Activated CD8-positive, alpha-beta memory T cell treated with anti-CD3 and anti-CD28 coated beads, Interleukin-2, amount 50 U/mL, for 4 hours (primary cell): ENCODE data around the gene RNF112.

ENCODE experiments used
- DNase-seq: peaks from one replicate; pipeline ENCODE4 v3.0.0-alpha.2; 2020

The RNF112 gene, protein sequence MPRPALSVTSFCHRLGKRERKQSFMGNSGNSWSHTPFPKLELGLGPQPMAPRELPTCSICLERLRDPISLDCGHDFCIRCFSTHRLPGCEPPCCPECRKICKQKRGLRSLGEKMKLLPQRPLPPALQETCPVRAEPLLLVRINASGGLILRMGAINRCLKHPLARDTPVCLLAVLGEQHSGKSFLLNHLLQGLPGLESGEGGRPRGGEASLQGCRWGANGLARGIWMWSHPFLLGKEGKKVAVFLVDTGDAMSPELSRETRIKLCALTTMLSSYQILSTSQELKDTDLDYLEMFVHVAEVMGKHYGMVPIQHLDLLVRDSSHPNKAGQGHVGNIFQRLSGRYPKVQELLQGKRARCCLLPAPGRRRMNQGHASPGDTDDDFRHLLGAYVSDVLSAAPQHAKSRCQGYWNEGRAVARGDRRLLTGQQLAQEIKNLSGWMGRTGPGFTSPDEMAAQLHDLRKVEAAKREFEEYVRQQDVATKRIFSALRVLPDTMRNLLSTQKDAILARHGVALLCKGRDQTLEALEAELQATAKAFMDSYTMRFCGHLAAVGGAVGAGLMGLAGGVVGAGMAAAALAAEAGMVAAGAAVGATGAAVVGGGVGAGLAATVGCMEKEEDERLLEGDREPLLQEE

DNA sequence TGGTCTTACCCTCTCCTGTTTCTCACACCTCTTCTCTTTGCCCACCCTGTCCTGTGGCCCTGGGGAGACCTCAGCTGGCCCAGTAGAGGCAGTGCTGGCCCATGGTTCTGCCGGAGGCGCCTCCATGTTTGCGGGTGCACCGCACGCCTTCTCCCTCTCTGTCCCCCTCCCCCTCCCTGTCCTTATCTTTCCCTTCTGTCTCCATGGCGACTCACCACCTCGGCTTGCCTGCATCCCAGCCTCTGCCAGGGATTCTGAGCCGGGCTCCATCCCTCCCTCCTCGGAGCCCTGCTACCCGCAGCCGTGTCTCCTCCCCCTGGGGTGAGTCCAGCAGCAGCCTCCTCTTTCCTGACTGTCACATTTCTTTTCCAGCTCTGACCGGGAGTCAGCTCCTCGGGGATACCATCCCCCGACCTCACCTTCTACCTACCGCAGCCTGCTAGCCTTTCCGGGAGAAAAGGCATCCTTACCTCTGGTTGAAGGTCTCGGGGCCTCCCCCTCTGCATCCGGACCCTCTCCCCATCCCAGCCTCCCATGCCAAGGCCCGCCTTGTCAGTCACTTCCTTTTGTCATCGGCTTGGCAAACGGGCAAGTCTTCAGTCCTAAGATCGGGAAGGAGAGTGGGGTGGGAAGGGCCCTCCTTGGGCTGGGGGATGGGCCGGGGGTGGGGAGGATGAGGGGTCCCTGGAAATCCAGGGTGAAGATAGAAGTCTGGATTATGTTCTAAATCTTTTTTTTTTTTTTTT lies at the start of gene RNF112:
RNF112 (plus strand) TSS at position 358 of the 746 bp plus-strand sequence; CDS start at position 535, 177 bp downstream.
- DNase-seq, result no peak

DNA sequence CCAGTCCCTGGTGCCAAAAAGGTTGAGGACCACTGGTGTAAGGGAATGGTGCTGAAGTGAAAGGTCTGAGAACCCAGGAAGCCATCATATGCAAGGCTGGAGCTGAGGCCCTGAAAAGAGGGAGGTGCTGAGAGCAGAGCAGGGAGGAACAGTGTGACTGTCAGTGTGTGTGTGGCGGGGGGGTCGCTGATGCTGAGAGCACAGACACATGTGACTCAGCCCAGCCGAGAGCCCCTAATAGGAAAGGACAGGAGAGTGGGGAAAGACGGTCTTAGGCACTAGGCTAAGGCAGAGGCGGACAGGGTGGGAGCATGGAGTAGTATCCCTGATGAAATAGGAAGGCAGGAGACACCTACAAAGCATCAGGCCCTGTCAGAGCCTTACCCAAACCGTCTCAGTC lies 49.7 kb upstream of the RNF112 start:
- DNase-seq, result no peak

DNA sequence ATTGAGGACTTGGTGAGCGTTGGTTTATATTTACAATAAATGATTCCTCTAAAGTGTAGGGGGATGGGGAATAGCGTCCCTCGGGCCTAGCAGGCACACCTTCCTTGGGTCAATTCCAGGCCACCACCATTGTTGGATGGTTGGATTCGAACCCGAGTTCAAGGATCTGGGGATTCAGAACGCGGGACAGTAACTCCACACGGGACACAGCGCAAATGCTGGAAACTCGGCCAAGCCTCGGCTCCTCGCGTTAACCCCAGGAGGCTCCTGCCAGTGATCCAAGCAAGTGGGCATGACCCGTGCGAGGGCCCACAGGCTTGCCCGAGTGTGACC lies 49.1 kb upstream of the RNF112 start:
- no peak for DNase-seq

DNA sequence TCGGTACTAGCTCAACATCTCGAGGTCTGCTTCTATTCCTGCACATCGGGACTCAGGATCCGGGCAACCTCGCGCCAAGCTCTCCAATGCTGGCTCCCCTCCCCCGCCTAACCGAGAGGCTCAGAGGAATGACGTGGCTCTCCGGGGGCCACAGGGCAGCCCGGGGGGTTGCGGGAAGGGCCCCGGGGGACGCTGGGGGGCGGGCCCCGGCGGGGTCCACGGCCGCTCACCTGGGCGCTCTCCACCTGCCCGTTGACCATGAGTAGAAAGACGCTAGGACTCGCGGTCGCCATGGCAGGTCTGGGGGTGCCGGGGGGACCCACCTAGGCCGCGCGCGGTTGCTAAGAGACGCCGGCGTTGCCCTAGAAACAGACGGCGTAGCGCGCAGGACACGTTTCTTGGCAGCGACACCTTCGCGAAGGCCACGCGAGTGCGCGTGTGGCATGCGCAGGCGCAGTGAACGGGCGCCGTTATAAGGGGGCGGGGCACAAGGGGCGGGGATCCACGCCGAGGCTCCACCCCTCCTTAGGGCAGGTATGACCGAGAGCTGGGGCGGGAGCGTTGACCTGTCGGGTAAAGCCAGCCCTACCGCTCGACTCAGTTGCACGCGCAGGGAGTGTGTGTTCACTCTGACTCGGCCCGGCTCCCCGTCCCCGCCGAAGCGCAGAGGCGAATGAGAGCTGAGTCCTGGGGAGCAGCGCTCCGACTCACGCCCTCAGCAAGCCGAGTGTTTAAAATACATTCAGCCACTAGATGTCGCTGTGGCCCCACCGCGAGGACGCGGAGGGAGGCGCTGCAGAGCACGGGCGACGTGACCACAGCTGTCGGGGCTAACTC lies 48.5 kb upstream of the RNF112 start, which contains the start of gene B9D1:
B9D1 (minus strand) TSS at position 447 of the 837 bp plus-strand sequence; CDS start at position 293, 154 bp downstream.
- peak; percentile 92 for DNase-seq

DNA sequence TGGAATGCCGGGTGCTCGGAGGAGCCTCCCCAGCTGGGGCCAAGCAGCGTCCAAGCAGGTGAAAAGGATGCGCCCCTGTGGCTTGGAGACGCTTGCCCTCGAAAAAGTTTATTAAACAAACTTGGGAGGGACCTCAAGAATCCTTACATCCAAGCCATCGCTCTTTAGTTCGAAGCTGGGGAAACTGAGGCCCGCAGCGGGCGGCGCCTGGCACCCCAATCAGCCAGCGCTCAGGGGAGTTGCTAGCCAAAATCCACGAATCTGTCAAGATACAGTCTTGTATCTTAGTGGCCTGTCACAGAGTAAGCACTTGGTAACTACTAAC lies 48.0 kb upstream of the RNF112 start:
- DNase-seq, result no peak

DNA sequence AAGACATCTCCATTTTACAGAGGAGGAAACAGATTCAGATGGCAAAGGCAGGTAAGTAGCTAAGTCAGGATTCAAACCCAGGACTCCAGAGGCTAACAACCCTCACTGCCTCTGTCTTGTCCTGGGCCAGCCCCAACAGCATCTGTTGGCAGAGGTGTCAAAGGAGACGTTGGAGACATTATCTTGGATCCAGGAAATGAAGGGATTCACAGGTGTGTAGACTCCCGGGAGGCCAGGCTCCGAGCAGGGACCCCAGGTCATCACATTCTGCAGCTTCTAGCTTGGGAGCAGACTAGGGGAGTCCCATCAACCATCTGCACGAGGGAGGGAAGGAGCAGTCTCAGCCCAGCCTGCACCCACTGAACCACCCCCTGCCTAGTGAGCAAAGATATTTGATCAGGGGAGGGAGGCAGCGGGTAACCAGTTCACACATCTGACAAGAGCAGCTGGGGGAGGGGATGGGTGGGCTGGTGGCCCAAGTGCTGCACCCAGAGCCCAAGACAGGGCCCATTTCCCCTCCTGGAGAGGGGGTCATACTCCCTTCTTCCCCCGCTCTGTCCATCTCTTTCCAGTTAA lies 47.5 kb upstream of the RNF112 start:
- DNase-seq, result no peak

DNA sequence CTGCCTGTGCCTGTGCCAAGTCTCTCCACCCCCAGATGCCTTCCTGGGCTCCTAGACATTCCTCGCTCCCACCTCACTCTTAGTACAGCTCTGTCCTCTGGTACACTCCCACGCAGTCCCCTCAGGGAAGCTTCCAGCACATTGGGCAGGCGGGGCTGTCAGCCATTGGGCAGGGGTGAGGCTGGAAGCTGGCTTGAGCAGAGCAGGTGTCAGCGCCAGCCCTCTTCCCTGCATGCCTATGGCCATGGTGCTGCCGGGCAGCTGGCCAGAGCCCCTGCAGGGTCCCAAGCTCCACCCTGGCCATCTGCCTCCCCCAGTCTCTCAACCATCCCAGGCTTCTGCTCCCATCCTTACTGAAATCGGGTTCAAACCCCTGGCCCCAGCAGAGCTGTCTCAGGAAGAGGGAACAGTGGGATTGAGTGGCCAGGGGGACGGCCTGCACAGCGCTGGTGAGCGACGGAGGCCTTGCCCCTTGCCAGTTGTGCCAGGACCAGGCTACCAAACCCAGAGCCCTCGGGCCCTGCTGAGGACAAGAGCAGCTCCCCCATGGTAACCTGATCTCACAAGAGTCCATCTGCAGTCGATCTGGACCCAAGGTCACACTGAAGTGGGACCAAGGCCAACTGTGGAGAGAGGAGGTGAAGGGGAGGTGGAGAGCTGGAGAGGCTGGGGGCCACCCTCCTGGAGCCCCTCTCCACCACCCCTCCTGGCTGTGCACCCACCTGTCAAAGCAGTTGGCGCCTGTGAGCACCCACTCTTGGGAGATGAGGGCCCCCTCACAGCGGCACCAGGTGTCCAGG lies 46.1 kb upstream of the RNF112 start:
- no peak for DNase-seq

DNA sequence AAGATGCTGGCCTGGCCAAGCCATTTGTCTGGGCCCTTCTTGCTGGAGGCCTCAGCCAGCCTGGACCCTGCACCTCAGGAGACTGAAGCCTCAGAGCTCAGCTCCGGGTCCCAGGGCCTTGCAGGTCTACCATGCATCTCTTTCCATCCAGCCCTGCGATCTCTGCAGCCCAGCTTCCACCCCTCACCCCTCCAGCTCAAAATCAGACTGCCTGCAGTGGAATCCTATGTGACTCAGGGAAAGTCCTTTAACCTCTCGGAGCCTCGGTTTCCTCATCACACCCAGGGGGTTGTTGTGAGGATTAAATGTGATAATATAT lies 45.6 kb upstream of the RNF112 start:
- DNase-seq, result no peak

DNA sequence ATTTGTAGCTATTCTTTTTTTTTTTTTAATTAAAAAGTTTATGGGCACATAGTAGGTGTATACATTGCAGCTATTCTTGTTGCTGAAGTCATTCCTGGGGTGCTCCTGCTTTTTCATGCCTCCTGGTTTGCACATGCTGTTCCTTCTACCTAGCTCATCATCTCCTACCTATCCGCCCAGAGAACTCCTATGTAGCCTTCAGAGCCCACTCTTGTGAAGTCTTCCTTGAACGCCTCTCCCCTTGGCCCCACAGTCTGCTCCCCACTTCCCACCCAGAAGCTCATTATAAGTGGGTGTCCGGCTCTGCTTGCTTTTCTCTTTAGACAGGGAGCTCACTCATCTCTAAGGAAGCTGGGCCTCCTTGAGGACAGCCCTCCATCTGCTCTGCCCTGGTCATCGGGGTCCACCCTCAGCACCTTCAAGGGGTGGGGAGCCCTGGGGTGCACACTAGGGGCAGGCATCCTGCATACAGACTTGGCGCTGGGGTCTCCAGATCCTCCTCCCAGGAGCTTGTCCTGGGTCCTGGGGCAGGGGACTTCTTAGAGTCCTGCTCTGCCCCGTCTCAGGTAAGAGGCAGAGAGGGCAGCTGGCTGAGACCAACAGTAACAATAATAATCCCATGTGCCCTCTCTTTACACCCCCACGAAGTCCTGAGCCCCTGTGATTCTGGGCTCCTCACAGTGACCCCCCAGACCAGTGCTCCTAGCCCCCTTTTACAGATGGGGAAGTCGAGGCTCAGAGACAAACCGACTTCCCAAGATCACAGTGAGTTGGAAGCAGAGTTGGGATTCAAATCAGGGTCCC lies 45.0 kb upstream of the RNF112 start:
- no peak for DNase-seq

DNA sequence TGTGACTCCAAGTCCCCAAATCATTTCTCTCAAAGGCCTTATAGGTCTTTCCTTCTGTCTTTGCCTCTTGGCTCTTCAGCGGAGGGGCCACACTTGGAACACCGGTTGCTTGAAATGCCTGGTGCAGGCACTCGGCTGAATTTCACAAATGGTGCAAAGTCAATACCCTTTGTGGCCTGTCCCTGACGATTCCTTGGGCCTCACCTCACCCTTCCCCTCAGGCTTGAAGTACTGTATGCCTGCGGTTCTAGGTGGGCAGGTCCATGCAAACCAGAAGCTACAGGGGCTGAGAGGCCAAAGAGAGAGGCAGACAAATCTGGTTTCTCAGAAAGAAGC lies 44.4 kb upstream of the RNF112 start:
- DNase-seq, result no peak

DNA sequence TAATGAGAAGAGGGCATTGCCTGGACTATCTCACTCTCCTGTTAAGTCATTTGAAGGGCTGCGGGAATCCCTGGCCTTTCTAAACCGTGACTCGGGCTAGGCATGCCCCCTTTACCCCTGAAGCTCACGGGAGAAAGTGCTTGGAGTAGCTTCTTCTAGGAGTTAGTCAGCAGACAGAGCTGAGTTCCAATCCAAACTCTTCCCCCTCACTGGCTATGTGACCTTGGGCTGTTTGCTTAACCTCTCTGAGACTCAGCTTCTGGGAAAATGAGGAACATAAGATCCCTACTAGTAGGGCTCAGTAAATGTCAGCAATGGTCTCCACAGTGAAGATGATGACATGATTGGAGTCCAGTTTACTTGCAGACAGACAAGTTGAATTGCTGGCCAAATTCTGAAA lies 42.8 kb upstream of the RNF112 start:
- DNase-seq, result no peak

DNA sequence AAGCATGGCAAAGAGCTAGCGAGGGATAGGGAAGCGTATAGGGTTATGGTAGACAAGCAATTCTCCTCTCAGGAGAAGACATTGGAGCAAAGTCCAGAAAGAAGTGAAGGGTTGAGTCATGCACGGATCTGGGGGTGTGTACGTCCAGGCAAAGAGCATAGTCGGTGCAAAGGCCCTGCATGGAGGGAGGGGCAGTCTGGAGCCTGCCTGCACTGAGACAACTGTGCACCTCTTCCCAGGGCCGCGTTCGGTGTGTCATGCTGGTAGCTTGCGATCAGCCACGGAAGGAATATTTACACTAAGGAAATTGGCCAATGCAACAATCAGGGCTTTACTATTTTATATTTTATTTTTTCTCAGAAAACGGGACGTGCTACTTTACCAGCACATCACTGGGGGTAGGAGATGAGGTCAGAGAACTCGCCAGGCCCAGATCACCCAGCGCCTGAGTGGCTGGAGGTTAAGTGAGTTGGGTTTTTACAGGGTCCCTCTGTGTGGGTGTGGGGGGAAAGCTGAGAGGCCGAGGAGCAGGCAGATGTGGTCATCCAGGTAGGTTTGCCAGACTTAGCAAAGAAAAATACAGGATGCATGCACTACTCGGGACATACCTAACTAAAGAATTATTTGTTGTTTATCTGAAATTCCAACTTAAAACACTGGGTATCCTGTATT lies 41.8 kb upstream of the RNF112 start:
- no peak for DNase-seq

DNA sequence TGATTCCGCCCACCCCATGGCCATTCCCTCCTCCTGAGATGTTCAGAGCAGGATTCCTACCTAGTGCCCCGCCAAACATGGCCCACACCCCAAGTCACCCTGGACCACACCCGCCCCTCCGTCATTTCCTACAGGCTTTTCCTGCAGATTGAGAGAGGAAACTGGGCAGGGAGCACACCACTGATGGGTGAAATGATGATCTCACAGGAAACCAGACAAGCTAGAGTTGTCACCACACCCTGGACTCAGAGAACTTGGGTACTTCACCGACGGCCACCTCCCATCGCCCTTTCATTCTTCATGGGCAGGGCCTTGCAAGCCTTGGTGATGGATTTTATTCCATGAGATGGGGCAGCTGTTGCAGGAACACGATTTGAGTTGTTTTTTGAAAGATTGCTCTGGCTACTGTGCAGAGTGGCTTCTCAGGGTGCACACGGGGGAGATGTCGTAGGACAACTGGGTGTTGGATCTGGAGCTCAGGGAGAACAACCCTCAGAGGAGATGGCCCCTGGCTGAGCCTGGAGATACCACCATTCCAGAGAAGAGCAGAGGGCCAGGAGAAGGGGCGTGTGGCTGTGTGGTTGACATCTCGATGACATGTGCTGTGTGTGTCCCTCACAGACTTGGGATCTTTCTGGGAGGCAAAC lies 41.1 kb upstream of the RNF112 start:
- no peak for DNase-seq

DNA sequence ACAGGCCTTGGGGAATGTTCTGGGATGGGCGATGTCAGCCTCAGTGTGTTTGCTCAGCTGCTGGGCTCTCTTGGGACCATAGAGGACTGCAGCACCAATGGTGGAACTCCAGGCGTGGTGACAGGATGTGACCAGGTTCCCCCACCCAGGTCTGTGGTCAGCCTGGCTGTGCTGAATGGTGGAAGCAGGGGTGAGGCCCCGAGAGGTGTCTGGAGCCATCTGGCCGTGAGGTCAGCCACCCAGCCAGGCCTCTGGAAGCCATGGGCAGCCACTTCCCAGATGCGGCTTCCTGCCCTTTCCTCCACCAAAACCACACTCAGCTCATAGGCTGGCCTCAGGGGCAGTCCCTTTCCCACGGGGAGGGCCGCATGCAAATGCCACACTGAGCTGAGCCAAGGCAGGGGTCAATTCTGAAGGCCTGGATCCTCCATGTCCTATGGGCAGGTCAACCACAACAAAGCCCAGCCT lies 40.5 kb upstream of the RNF112 start:
- DNase-seq, result no peak

DNA sequence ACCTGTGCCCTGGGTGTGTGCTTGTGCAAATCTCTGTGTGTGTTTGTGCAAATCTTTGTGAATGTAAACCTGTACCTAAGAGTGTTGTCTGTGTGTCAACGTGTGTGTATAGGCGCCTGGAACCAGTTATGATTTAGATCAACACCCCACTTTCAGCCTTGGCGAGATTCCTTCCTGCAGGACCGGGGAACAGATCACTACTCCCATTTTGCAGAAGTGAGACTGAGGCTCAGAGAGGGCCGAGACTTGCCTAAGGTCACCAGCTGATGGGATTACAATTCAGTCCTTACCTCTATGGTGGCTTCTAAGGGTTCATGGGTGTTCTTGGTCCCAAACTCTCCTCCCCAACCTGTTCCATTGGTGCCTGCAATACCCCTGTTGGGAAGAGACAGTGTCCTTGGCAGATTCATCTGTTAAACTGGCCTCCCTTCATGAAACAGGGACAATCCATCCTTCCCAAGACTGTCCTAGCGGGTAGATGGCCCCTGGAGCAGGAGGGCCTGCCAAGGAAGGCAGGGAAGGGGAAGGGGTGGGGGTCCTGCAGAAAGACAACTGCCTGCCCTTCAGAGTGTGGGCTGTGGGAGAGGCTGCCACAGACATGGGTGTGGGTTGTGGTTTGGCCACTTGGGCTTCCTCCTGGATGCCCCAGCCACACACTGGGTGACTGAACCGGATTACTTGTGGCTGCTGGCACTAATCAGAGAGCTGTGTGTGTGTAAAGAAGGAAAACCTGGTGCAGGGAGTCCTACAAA lies 39.6 kb upstream of the RNF112 start:
- DNase-seq, result no peak

DNA sequence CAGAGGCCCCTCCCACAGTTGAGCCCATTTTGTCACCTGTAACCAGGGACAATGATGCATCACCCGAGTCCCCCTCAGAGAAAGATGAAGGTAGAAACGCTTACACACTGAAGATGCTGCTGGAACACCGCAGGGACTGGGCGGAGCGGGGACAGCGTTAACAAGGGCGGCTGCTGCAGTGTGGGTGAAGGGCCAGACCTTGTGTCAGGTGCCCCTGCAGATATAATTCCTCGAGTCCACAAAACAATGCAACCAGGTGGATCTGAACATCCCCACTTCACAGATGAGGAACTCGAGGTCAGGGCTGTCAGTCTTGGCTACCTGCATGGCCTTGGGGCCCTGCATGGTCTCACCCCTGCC lies 39.0 kb upstream of the RNF112 start:
- DNase-seq, result no peak

DNA sequence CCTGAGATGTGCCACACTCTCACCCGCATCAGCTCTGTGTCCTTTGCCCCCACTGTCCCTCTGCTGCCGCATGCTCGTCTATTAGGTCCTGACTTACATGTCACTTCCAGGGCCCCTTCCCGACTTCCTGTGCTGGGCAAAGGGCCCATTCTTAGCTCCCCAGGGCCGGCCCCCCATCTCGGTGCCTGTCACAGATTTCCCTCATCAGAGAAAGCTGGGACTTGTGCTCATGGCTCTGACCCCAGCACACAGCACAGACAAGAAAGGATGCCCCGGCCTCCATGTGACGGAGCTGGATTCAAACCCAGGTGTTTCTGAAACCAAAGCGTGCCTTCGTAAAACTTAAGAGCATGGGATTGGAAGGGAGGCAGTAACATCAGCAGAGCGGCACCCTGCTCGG lies 38.6 kb upstream of the RNF112 start:
- no peak for DNase-seq

DNA sequence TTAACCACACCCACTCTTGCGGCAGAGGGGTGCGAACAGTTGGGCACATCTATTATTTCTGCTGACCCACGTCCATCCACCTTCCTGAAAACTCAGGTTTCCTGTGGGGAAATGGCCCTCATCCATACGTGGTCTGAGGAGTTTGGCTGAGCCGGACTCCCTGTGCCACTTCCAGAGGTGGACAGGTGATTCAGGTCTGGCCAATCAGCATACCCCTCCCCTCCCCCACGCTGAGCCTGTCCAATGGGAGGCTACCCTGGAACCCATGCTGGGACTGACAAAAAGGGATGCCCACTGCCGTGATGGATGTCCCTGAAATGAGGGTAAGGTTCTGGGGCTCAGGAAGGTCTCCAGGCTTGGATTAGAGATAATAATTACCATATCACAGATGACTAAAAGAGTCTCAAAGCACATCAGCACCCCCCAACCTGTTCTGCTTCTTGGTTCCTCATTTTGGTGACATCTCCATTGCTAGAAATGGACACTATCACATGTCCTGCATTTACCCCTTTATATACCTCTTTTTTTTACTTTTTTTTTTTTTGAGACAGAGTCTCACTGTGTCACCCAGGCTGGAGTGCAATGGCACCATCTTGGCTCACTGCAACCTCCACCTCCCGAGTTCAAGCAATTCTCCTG lies 38.0 kb upstream of the RNF112 start:
- DNase-seq, result no peak

DNA sequence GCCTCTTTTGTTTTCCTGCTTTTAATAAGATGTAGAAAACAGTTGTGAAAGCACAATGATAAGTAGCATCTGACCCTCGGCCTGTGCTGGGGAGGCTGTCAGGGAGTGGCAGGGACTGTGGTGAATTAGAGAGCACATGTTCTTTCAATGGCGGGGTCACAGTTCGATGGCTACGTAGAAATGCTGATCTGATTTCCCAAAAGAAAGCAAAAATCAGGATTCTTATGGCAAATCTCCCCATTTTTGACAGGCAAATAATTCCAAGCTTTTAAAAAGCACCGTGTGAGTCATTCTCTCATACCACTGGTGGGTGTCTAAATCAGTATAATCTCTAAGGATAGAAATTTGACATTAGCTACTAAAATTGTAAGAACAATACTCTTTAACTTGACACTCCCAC lies 36.9 kb upstream of the RNF112 start:
- no peak for DNase-seq
